Gastrocnemius medialis (tissue), 4 donors: Measurements from ENCODE around the gene ZNF793.

Experiments used
- POLR2A ChIP-seq, 2 donors: fragments of 450-650 bp; IDR thresholded peaks; one replicate each; pipeline ENCODE4 v1.6.1; 2017; ENCODE audit warnings: antibody characterized with exemption in 2 of 2, mild to moderate bottlenecking in 2 of 2, moderate library complexity in 2 of 2
- TF ChIP-seq, protein P1 (sequence below), 5 experiments: fragments of 450-650 bp in 3 of 5; fragments of 200-600 bp in 2 of 5; sonication (generic) in 2 of 5; IDR thresholded peaks in 4 of 5; conservative IDR thresholded peaks in 1 of 5; 1 replicate in 4 of 5; 2 replicates in 1 of 5; pipeline ENCODE4 v1.5.1; 2016 to 2019; ENCODE audit warnings: antibody characterized with exemption in 5 of 5, mild to moderate bottlenecking in 3 of 5, moderate library complexity in 3 of 5

DNA sequence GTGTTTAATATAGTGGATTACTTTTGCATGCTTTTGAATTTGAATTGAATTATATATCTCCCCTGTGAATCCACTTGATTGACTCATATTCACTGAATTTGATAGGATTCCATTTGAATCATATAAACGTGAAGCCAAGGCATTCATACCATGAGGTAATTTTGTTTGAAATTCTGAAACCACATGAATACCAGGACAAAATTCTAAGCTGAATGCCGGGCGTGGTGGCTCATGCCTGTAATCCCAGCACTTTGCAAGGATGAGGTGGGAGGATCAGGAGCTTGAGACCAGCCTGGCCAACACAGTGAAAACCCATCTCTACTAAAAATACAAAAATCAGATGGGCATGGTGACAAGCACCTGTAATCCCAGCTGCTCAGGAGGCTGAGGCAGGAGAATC is 4.4 kb downstream of the ZNF793 start:
- no peak for TF ChIP-seq POLR2A (IDR thresholded peaks at IDR 0.05)
- TF ChIP-seq, protein P1, sequence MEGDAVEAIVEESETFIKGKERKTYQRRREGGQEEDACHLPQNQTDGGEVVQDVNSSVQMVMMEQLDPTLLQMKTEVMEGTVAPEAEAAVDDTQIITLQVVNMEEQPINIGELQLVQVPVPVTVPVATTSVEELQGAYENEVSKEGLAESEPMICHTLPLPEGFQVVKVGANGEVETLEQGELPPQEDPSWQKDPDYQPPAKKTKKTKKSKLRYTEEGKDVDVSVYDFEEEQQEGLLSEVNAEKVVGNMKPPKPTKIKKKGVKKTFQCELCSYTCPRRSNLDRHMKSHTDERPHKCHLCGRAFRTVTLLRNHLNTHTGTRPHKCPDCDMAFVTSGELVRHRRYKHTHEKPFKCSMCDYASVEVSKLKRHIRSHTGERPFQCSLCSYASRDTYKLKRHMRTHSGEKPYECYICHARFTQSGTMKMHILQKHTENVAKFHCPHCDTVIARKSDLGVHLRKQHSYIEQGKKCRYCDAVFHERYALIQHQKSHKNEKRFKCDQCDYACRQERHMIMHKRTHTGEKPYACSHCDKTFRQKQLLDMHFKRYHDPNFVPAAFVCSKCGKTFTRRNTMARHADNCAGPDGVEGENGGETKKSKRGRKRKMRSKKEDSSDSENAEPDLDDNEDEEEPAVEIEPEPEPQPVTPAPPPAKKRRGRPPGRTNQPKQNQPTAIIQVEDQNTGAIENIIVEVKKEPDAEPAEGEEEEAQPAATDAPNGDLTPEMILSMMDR (IDR thresholded peaks at IDR 0.05 in 4 of 5, conservative IDR thresholded peaks at IDR 0.05 in 1 of 5), result no peak
